Measurements from ENCODE around the gene ATG10. TPM values are rescaled to one million over a fixed set of nuclear protein-coding genes. Genes with fewer than 3 reads are reported as not detected.
A peak's percentile ranks its signal among the peaks of the same experiment; 100 is the strongest.

Gene ATG10
- total RNA-seq, 1 donor from 2014 or later: 4.3 TPM

GRCh38 chr5:82111191-82111590 is 139.4 kb downstream of the ATG10 start:
- Mint-ChIP-seq H3K36me3 (ENCODE audit: low read depth, unreplicated experiment) (no peaks in the 10 kb centered on the region), H3K4me3 (ENCODE audit: unreplicated experiment) (no peak overlapping the region), H3K27me3 (ENCODE audit: low read depth, unreplicated experiment) (no peaks in the 10 kb centered on the region), H3K27ac (ENCODE audit: unreplicated experiment) (peak overlapping the region; percentile 96), H3K9me3 (ENCODE audit: unreplicated experiment) (no peaks in the 10 kb centered on the region), H3K4me1 (ENCODE audit: low read depth, unreplicated experiment) (peaks cover 20% of the 10 kb centered on the region)
- Histone ChIP-seq H3K9me3 (ENCODE audit: insufficient read depth, low read depth, low read length) (no peaks in the 10 kb centered on the region), H3K79me2 (ENCODE audit: insufficient read depth, low read length) (no peaks in the 10 kb centered on the region), H2AFZ (ENCODE audit: low read depth, low read length) (no peak overlapping the region), H3K4me1 (ENCODE audit: insufficient read depth, low read length) (no peaks in the 10 kb centered on the region), H3K4me3 (ENCODE audit: insufficient read depth, low read depth, low read length) (no peak overlapping the region), H3K27ac (ENCODE audit: low read depth, low read length) (no peak overlapping the region), H3K36me3 (ENCODE audit: insufficient read depth, low read length) (no peaks in the 10 kb centered on the region), H3K27me3 (ENCODE audit: insufficient read depth, low read length) (no peaks in the 10 kb centered on the region), H4K20me1 (ENCODE audit: insufficient read depth, low read length) (no peaks in the 10 kb centered on the region), H3K9ac (ENCODE audit: low read length) (no peak overlapping the region), H3K4me2 (ENCODE audit: low read length) (no peak overlapping the region)
- DNase-seq (ENCODE audit: low read depth): peak; percentile 92
- TF ChIP-seq EZH2 (IDR thresholded peaks at IDR 0.05; ENCODE audit: insufficient read depth, low read length) (no peak), CTCF (IDR thresholded peaks at IDR 0.05; ENCODE audit: insufficient read depth, low read depth, low read length) (no peak)
- no peak for FAIRE-seq

GRCh38 chr5:82115858-82116257 is 144.0 kb downstream of the ATG10 start:
- Histone ChIP-seq H4K20me1 (ENCODE audit: insufficient read depth, low read length) (no peaks in the 10 kb centered on the region), H3K4me2 (ENCODE audit: low read length) (no peak overlapping the region), H3K27ac (ENCODE audit: low read depth, low read length) (no peak overlapping the region), H3K79me2 (ENCODE audit: insufficient read depth, low read length) (no peaks in the 10 kb centered on the region), H2AFZ (ENCODE audit: low read depth, low read length) (no peak overlapping the region), H3K9ac (ENCODE audit: low read length) (no peak overlapping the region), H3K27me3 (ENCODE audit: insufficient read depth, low read length) (no peaks in the 10 kb centered on the region), H3K9me3 (ENCODE audit: insufficient read depth, low read depth, low read length) (no peaks in the 10 kb centered on the region), H3K36me3 (ENCODE audit: insufficient read depth, low read length) (no peaks in the 10 kb centered on the region), H3K4me3 (ENCODE audit: insufficient read depth, low read depth, low read length) (no peak overlapping the region), H3K4me1 (ENCODE audit: insufficient read depth, low read length) (no peaks in the 10 kb centered on the region)
- Mint-ChIP-seq H3K27me3 (ENCODE audit: low read depth, unreplicated experiment) (no peaks in the 10 kb centered on the region), H3K9me3 (ENCODE audit: unreplicated experiment) (no peaks in the 10 kb centered on the region), H3K36me3 (ENCODE audit: low read depth, unreplicated experiment) (no peaks in the 10 kb centered on the region), H3K4me1 (ENCODE audit: low read depth, unreplicated experiment) (peaks cover 11% of the 10 kb centered on the region), H3K4me3 (ENCODE audit: unreplicated experiment) (no peak overlapping the region), H3K27ac (ENCODE audit: unreplicated experiment) (no peak overlapping the region)
- no peak for TF ChIP-seq CTCF (IDR thresholded peaks at IDR 0.05; ENCODE audit: insufficient read depth, low read depth, low read length)
- no peak for TF ChIP-seq EZH2 (IDR thresholded peaks at IDR 0.05; ENCODE audit: insufficient read depth, low read length)
- FAIRE-seq (peak; percentile 45), DNase-seq (ENCODE audit: low read depth) (no peak)

GRCh38 chr5:82119889-82120288 is 148.1 kb downstream of the ATG10 start:
- Mint-ChIP-seq H3K4me3 (ENCODE audit: unreplicated experiment) (no peak overlapping the region), H3K36me3 (ENCODE audit: low read depth, unreplicated experiment) (no peaks in the 10 kb centered on the region), H3K27me3 (ENCODE audit: low read depth, unreplicated experiment) (no peaks in the 10 kb centered on the region), H3K27ac (ENCODE audit: unreplicated experiment) (no peak overlapping the region), H3K4me1 (ENCODE audit: low read depth, unreplicated experiment) (no peaks in the 10 kb centered on the region), H3K9me3 (ENCODE audit: unreplicated experiment) (peaks cover 6% of the 10 kb centered on the region)
- DNase-seq (ENCODE audit: low read depth): no peak
- no peaks in the 10 kb centered on the region for H3K27me3 ChIP-seq (ENCODE audit: insufficient read depth, low read length)
- H3K9ac ChIP-seq (ENCODE audit: low read length): no peak overlapping the region
- H3K4me3 ChIP-seq (ENCODE audit: insufficient read depth, low read depth, low read length): no peak overlapping the region
- no peak overlapping the region for H3K27ac ChIP-seq (ENCODE audit: low read depth, low read length)
- no peaks in the 10 kb centered on the region for H3K79me2 ChIP-seq (ENCODE audit: insufficient read depth, low read length)
- H2AFZ ChIP-seq (ENCODE audit: low read depth, low read length): no peak overlapping the region
- H3K36me3 ChIP-seq (ENCODE audit: insufficient read depth, low read length): no peaks in the 10 kb centered on the region
- H3K4me1 ChIP-seq (ENCODE audit: insufficient read depth, low read length): no peaks in the 10 kb centered on the region
- no peaks in the 10 kb centered on the region for H4K20me1 ChIP-seq (ENCODE audit: insufficient read depth, low read length)
- H3K4me2 ChIP-seq (ENCODE audit: low read length): no peak overlapping the region
- TF ChIP-seq EZH2 (IDR thresholded peaks at IDR 0.05; ENCODE audit: insufficient read depth, low read length): no peak
- no peak for TF ChIP-seq CTCF (IDR thresholded peaks at IDR 0.05; ENCODE audit: insufficient read depth, low read depth, low read length)
- H3K9me3 ChIP-seq (ENCODE audit: insufficient read depth, low read depth, low read length): no peaks in the 10 kb centered on the region
- no peak for FAIRE-seq

All from astrocyte (in vitro differentiated cells and primary cell).